SU-DHL-6 (cell line): ENCODE results near the gene RPL35.

Experiments
- EZH2phosphoT487 ChIP-seq: fragments of 200-600 bp; sonication (generic), shearing (Covaris generic); conservative IDR thresholded peaks from 2 replicates; pipeline ENCODE4 v1.6.1; 2018; ENCODE audit warnings: mild to moderate bottlenecking, antibody characterized with exemption, low read length, moderate library complexity, mixed read lengths
- TF ChIP-seq, protein P1 (sequence below): fragments of 200-600 bp; sonication (generic); IDR thresholded peaks from one replicate; pipeline ENCODE4 v1.5.1; 2017; ENCODE audit warnings: antibody characterized with exemption, mild to moderate bottlenecking, low read length, moderate library complexity; ENCODE audit not compliant: insufficient read depth, poor library complexity, severe bottlenecking

DNA sequence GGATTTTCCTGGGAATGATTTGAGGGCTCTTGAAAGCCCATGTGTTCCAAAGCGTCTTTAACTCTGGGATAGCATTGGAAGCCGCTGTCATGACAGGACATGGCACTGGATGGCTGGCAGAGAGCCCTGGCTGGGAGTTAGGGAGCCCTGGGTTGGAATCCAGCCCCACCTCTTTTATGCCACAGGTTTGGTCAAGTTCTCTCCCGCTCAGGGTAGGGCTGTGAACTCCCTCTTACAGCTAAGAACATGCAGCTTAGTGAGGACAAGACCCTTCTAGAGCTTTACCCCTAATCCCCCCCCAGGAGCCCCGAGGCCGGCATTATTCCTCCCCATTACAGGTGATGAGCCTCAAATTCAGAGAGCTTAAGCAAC is 47.6 kb downstream of the RPL35 start:
- TF ChIP-seq, protein P1, sequence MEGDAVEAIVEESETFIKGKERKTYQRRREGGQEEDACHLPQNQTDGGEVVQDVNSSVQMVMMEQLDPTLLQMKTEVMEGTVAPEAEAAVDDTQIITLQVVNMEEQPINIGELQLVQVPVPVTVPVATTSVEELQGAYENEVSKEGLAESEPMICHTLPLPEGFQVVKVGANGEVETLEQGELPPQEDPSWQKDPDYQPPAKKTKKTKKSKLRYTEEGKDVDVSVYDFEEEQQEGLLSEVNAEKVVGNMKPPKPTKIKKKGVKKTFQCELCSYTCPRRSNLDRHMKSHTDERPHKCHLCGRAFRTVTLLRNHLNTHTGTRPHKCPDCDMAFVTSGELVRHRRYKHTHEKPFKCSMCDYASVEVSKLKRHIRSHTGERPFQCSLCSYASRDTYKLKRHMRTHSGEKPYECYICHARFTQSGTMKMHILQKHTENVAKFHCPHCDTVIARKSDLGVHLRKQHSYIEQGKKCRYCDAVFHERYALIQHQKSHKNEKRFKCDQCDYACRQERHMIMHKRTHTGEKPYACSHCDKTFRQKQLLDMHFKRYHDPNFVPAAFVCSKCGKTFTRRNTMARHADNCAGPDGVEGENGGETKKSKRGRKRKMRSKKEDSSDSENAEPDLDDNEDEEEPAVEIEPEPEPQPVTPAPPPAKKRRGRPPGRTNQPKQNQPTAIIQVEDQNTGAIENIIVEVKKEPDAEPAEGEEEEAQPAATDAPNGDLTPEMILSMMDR = no peak
- no peak for TF ChIP-seq EZH2phosphoT487
